NT2/D1 (cell line): ENCODE measurements around the gene DGCR8.

Source experiments
- DNase-seq: peaks from one replicate; pipeline ENCODE4 v3.0.0-alpha.2; 2011; ENCODE audit warnings: low read depth, low spot score
- H3K27me3 ChIP-seq: 2 replicates; pipeline ENCODE4 v1.6.0; 2011; ENCODE audit warnings: mild to moderate bottlenecking; ENCODE audit not compliant: insufficient read length, insufficient read depth
- H3K36me3 ChIP-seq: 2 replicates; pipeline ENCODE4 v1.6.1; 2011; ENCODE audit warnings: mild to moderate bottlenecking, low read length, mixed read lengths; ENCODE audit not compliant: insufficient read depth, insufficient read length
- H3K4me1 ChIP-seq: 2 replicates; pipeline ENCODE4 v1.5.1; 2011; ENCODE audit not compliant: insufficient read depth, insufficient read length
- H3K4me3 ChIP-seq: 2 replicates; pipeline ENCODE4 v1.5.1; 2011; ENCODE audit warnings: low read depth; ENCODE audit not compliant: insufficient read length
- H3K9ac ChIP-seq: 2 replicates; pipeline ENCODE4 v1.6.0; 2011; ENCODE audit warnings: low read depth; ENCODE audit not compliant: insufficient read length
- H3K9me3 ChIP-seq: 2 replicates; pipeline ENCODE4 v1.5.1; 2011; ENCODE audit warnings: mild to moderate bottlenecking, low read length; ENCODE audit not compliant: insufficient read depth
- SUZ12 ChIP-seq: IDR thresholded peaks from 2 replicates; pipeline ENCODE4 v1.6.1; 2011; ENCODE audit not compliant: insufficient read length, insufficient read depth; ENCODE audit errors: extremely low read depth
- YY1 ChIP-seq: IDR thresholded peaks from 2 replicates; pipeline ENCODE4 v1.6.1; 2011; ENCODE audit not compliant: insufficient read length, insufficient read depth
- ZNF274 ChIP-seq: IDR thresholded peaks from 2 replicates; pipeline ENCODE4 v1.6.1; 2011; ENCODE audit warnings: mild to moderate bottlenecking, low read depth, low read length

Gene DGCR8

GRCh38 chr22:20054485-20054884 is 25.6 kb upstream of the DGCR8 start:
- TF ChIP-seq ZNF274 (no peak), YY1 (no peak), SUZ12 (no peak)
- peaks cover 13% of the 10 kb centered on the region for H3K36me3 ChIP-seq
- DNase-seq, result no peak
- no peaks in the 10 kb centered on the region for H3K4me1 ChIP-seq
- H3K9ac ChIP-seq, result no peak overlapping the region
- no peaks in the 10 kb centered on the region for H3K27me3 ChIP-seq
- no peaks in the 10 kb centered on the region for H3K9me3 ChIP-seq
- H3K4me3 ChIP-seq, result no peak overlapping the region

GRCh38 chr22:20055144-20055543 is 24.9 kb upstream of the DGCR8 start:
- Histone ChIP-seq H3K4me3 (no peak overlapping the region), H3K27me3 (no peaks in the 10 kb centered on the region), H3K9ac (no peak overlapping the region), H3K36me3 (peaks cover 13% of the 10 kb centered on the region), H3K9me3 (no peaks in the 10 kb centered on the region), H3K4me1 (no peaks in the 10 kb centered on the region)
- no peak for DNase-seq
- TF ChIP-seq ZNF274 (no peak), YY1 (no peak), SUZ12 (no peak)

GRCh38 chr22:20055654-20056053 is 24.4 kb upstream of the DGCR8 start:
- H3K4me1 ChIP-seq, result no peaks in the 10 kb centered on the region

GRCh38 chr22:20056161-20056560 is 23.9 kb upstream of the DGCR8 start:
- no peak for DNase-seq
- Histone ChIP-seq H3K27me3 (no peaks in the 10 kb centered on the region), H3K9me3 (no peaks in the 10 kb centered on the region), H3K4me3 (no peak overlapping the region), H3K9ac (no peak overlapping the region), H3K4me1 (no peaks in the 10 kb centered on the region), H3K36me3 (peaks cover 14% of the 10 kb centered on the region)
- TF ChIP-seq YY1, result no peak
- no peak for TF ChIP-seq SUZ12
- TF ChIP-seq ZNF274, result no peak

More at GRCh38 chr22:20055654-20056053, 24.4 kb upstream of the DGCR8 start:
- Histone ChIP-seq H3K9me3 (no peaks in the 10 kb centered on the region), H3K27me3 (no peaks in the 10 kb centered on the region), H3K4me3 (no peak overlapping the region), H3K36me3 (peaks cover 13% of the 10 kb centered on the region), H3K9ac (no peak overlapping the region)
- no peak for TF ChIP-seq SUZ12
- no peak for TF ChIP-seq ZNF274
- no peak for TF ChIP-seq YY1
- no peak for DNase-seq

GRCh38 chr22:20056696-20057386 is 23.2 kb upstream of the DGCR8 start:
- no peak for DNase-seq
- peaks cover 17% of the 10 kb centered on the region for H3K36me3 ChIP-seq

GRCh38 chr22:20057596-20058268 is 22.3 kb upstream of the DGCR8 start:
- Histone ChIP-seq H3K27me3 (no peaks in the 10 kb centered on the region), H3K4me1 (no peaks in the 10 kb centered on the region), H3K4me3 (no peak overlapping the region), H3K9ac (no peak overlapping the region), H3K9me3 (no peaks in the 10 kb centered on the region), H3K36me3 (peaks cover 12% of the 10 kb centered on the region)
- no peak for DNase-seq
- TF ChIP-seq YY1 (no peak), ZNF274 (no peak), SUZ12 (no peak)

More at GRCh38 chr22:20056696-20057386, 23.2 kb upstream of the DGCR8 start:
- H3K9ac ChIP-seq, result no peak overlapping the region
- no peaks in the 10 kb centered on the region for H3K27me3 ChIP-seq
- no peaks in the 10 kb centered on the region for H3K9me3 ChIP-seq
- no peaks in the 10 kb centered on the region for H3K4me1 ChIP-seq
- H3K4me3 ChIP-seq, result no peak overlapping the region
- TF ChIP-seq YY1 (no peak), SUZ12 (no peak), ZNF274 (no peak)

DNA sequence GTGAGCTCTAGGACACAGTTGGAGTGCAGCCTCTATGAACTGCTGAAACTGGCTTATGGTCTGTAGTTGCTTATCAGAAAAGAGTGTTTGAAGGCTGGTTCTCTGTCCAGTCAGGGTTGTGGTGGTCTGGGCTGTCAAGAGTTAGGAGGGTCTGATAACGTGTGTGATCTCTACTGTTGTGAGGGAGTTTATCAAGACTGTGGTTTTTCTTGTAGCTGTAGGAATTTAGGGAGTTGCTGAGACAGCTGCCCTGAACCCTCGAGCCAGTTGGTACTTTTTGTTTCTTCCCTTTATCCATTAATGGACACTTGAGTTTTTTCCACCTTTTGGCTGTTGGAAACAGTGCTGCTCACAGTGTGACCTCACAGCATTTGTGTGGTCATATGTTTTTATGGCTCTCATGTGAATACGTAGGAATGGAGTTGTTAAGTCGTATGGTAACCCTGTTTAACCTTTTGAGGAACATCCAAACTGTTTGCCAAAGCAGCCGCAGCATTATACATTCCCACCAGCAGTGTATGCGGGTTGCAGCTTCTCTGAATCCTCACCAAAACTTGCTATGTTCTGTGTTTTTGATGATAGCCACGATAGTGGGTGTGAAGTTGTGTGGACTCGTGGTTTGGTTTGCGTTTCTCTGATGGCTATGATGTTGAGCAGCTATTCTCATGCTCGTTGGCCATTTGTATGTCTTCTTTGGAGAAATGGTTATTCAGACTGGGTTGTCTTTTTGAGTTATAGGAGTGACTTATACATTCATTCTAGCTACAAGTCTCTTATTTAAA is 20.9 kb upstream of the DGCR8 start:
- Histone ChIP-seq H3K9ac (no peak overlapping the region), H3K9me3 (no peaks in the 10 kb centered on the region), H3K4me3 (no peak overlapping the region), H3K36me3 (peaks cover 21% of the 10 kb centered on the region), H3K4me1 (no peaks in the 10 kb centered on the region), H3K27me3 (no peaks in the 10 kb centered on the region)
- no peak for DNase-seq
- TF ChIP-seq YY1 (no peak), SUZ12 (no peak), ZNF274 (no peak)
